ENCODE measurements around the gene PCGF3.
"Not testable (repeated sequence)": the region's sequence is repeated elsewhere in the genome, so short reads cannot be mapped to it uniquely, and the experiment has no call there.

Gene PCGF3

GRCh38 chr4:706083-706633 is 526 bp downstream of the PCGF3 start:
- DNase-seq, result not testable (repeated sequence)

- no peak for DNase-seq
Measured at GRCh38 chr4:706834-707598, 1.4 kb downstream of the PCGF3 start.

GRCh38 chr4:707929-708630 is 2.4 kb downstream of the PCGF3 start:
- no peak for DNase-seq

- no peak for DNase-seq
Measured at GRCh38 chr4:708631-708933, 3.0 kb downstream of the PCGF3 start.

- DNase-seq, result no peak
Measured at GRCh38 chr4:709348-709747, 3.7 kb downstream of the PCGF3 start.

DNA sequence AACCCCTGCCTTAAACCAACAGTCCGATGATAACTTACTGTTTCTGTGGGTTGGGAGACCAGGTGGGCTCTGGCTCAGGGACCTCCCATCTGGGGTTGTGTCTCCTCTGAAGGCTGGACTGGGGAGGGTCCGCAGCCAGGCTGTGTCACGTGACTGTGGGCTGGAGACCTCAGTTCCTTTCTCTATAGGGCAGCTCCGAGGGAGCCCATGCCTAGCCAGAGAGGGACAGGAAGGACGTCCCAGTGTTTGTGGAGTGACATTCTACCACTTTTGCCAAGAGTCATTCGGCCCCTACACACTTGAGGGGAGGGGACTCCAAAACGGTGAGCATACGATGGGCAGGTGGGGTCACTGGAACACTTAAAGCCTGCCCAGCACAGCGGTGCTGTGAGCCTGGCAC is 4.5 kb downstream of the PCGF3 start:
- DNase-seq, result no peak

GRCh38 chr4:710916-711315 is 5.3 kb downstream of the PCGF3 start:
- no peak for DNase-seq

DNA sequence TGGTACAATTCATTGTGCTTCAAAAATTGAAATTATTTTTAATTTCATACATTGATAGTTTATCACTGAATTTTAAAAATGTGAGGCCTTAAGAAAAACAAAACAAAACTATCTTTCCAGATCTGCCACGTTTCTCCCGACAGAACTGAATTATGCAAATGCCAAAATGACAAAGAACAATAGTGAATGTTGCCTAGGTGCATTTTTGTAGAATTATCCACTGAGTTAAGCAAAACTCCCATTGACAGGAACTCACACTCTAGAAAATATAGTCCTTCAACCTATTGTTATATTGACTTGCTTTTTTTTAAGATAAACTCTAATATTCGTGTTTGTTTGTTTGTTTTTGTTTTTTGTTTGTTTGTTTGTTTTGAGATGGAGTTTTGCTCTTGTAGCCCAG is 6.5 kb downstream of the PCGF3 start:
- DNase-seq, result no peak

- no peak for DNase-seq
Measured at GRCh38 chr4:712916-713632, 7.4 kb downstream of the PCGF3 start.

- DNase-seq, result no peak
Measured at GRCh38 chr4:714087-714486, 8.5 kb downstream of the PCGF3 start.

DNA sequence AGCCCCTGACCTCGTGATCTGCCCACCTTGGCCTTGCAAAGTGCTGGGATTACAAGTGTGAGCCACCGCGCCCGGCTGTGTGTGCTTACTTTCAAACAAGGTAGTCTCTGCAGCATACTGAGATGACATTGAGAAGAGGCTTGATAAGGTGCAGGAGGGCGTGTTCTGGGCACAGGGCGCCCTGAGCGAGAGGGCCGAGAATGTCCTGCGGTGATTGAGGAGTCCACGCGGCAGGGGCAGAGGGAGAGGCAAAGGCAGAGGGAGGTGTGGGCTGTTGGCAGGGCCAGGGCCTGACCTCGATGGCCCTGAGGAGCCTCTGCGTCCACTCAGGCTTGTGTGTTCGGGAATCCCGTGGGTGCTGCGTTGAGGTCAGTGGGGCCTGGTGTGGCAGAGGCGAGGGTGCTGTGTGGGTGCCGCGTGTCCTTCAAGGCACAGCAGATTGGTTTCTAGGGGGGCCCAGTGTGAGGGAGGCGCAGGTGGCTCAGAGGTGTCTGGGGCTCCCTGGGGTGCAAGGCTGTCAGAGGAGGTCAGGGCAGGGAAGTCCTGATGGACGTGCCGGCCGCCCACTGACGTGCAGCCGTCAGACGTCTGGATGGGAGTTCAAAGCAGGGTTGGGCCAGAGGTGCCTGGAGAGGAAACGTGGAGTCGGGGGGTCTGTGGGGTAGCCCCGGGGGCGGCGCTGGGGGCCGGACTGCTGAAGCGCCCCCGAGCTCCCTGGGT is 12.1 kb downstream of the PCGF3 start:
- no peak for DNase-seq

DNA sequence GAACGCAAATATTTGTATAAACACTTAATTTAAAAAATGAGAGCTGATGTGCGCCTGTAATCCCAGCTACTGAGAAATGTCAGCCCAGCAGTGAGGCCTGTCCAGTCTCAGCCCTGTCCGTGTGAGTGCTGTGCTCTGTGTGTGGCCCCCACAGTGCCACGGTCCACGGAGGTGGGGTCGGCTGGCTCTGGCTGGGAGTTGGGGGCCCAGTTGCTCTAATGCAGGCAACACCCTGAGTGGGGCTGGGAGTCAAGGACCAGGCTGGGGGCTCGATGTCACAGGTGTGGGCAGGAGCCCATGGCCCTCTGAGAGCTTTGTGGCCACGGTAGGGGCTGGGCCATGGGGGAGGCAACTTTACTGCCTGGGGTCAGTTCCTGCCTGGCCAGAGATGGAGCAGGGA is 12.8 kb downstream of the PCGF3 start:
- DNase-seq, result no peak

- DNase-seq, result no peak
Measured at GRCh38 chr4:720111-720860, 14.7 kb downstream of the PCGF3 start.

DNA sequence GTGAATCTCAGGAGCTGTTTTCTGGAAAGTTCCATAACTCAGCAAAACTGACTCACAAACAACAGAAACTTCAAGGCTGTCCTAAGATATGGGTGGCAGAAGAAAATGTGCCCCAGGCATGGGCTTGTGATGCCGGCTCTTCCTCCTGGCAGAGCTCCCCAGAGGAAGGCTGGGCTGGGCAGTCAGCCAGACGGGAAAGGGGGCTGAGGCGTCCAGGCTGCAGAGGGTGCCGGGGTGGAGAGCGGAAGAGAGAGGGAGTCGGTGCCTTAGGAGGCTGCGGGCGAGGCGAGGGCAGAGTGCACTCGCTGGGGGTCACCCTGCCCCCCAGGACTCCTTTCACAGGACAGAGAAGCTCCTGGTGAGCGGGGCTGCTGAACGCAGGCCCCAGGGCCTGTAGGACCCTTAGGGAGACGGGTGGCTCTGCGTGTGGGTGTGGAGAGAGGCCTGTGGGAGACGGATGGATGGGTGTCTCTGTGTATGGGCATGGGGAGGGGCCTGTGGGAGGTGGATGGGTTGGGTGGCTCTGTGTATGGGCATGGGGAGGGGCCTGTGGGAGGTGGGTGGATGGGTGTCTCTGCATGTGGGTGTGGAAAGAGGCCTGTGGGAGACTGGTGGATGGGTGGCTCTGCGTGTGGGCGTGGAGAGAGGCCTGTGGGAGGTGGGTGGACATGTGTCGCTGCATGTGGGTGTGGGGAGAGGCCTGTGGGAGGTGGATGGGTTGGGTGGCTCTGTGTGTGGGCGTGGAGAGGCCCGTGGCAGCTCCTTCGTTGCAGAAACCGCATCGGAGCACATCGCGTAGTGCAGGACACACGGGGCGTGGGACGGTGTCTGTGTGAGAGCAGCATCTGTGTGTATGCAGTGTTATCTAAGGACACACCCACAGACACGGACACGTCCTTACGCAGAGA is 15.9 kb downstream of the PCGF3 start:
- DNase-seq, result no peak

GRCh38 chr4:722169-722725 is 16.6 kb downstream of the PCGF3 start:
- no peak for DNase-seq

DNA sequence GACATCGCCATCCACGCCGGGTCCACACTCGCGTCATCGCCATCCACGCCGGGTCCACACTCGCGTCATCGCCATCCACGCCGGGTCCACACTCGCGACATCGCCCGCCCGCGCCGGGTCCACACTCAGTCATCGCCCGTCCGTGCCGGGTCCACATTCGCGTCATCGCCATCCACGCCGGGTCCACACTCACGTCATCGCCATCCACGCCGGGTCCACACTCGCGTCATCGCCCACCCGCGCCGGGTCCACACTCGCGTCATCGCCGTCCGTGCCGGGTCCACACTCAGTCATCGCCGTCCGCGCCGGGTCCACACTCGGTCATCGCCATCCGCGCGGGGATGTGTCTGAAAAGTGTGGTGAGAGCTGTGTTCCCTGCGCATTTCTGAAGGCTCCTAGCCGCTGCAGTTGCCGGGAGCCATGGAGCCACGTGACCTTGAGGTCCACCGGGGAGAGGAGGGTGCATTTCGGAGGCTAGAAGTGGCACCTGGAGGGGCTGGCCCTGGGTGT is 17.3 kb downstream of the PCGF3 start:
- DNase-seq, result no peak

DNA sequence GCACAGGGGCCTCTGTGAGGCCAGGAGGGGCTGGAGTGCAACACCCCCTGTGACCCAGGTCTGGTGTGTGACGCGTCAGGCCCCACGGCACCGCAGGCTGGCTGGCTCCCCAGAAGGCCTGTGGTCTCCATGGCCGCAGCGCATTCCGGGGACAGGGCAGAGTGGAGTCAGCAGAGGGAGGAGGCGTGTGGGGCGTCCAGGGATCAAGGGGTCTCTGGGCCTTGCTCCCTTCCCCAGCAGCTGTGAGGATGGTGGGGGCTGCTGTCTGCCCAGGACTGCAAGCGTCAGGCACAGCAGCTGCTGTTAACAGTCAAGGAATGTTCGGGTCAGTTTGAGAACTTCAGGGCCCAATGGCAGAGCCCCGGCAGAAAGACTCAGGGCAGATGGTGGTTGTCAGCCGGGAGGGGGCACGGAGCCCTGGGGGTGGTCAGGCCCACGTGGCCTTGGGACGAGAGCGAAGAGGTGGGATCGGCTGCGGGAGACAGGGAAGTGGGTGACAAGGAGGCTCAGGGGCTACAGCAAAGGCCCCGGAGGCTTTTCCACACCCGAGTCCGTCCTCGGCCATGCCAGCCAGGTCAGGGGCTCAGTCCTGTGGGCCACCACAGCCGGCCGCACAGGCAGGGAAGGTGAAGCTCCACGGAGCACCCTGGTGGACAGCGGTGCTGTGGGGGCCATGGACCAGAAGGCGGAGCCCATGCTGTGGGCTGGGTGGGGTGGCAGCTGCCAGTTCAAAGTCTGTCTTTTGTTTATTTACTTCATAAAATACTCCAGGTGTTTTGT is 18.3 kb downstream of the PCGF3 start:
- no peak for DNase-seq

DNA sequence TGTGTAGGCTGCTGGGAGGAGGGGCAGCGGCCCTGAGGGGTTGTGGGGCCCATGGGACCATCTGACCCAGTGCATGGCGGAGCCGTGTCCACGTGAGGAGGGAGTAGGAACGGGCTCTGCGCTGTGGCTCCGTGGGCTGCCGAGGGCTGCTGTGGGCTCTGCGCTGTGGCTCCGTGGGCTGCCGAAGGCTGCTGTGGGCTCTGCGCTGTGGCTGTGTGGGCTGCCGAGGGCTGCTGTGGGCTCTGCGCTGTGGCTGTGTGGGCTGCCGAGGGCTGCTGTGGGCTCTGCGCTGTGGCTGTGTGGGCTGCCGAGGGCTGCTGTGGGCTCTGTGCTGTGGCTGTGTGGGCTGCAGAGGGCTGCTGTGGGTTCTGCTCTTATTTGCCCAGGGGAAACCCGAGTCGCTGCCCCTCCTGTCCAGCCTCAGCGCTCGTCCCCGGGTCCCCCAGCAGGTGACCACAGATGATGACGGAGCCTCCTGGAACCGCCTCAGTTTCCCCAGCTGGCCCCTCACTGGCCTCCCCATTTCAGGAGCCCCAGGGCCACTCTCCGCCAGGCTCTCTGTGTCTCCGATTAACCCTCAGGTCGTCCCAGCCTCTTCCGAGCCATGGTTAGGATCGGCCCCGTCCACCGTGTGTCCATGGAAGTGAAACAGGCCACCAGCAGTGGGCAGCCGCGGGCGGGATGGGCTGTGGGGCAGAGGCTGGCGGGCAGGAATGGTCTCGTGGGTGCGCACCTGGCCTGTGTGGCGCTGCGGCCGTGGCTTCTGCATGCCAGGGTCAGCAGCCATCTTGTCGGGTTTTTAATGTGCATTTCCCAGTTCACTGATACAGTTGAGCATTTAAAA is 20.0 kb downstream of the PCGF3 start:
- no peak for DNase-seq

- peak; percentile 36 for DNase-seq
Measured at GRCh38 chr4:726235-726787, 20.7 kb downstream of the PCGF3 start.

All from NCI-H1694 (cell line).